Activated T-cell treated with anti-CD3 and anti-CD28 coated beads for 24 hours (primary cell): ENCODE results near the gene PGAM1.
A peak's percentile ranks its signal among the peaks of the same experiment; 100 is the strongest.
"Not testable (repeated sequence)": the region's sequence is repeated elsewhere in the genome, so short reads cannot be mapped to it uniquely, and the experiment has no call there.

Experiments
- DNase-seq: peaks from one replicate; pipeline ENCODE4 v3.0.0-alpha.2; 2020; ENCODE audit warnings: low read depth

Gene PGAM1

GRCh38 chr10:97459111-97459510, 33.1 kb downstream of the PGAM1 start:
- DNase-seq = no peak

- no peak for DNase-seq
These were observed 33.9 kb downstream of the PGAM1 start for GRCh38 chr10:97459933-97460332.

- no peak for DNase-seq
These were observed 36.3 kb downstream of the PGAM1 start for GRCh38 chr10:97462309-97462708.

GRCh38 chr10:97463363-97464132, 37.6 kb downstream of the PGAM1 start:
- peak; percentile 30 for DNase-seq

- no peak for DNase-seq
These were observed 38.2 kb downstream of the PGAM1 start for GRCh38 chr10:97464226-97464625.

- DNase-seq = no peak
These were observed 40.0 kb downstream of the PGAM1 start for GRCh38 chr10:97465982-97466381.

- no peak for DNase-seq
These were observed 40.8 kb downstream of the PGAM1 start for GRCh38 chr10:97466755-97467154.

GRCh38 chr10:97468162-97468561, 42.2 kb downstream of the PGAM1 start:
- no peak for DNase-seq

GRCh38 chr10:97468781-97469180, 42.8 kb downstream of the PGAM1 start:
- not testable (repeated sequence) for DNase-seq

- DNase-seq = no peak
These were observed 48.9 kb downstream of the PGAM1 start for GRCh38 chr10:97474918-97475317.

GRCh38 chr10:97475936-97476594, 50.1 kb downstream of the PGAM1 start:
- no peak for DNase-seq

- DNase-seq = not testable (repeated sequence)
These were observed 53.4 kb downstream of the PGAM1 start for GRCh38 chr10:97479410-97479809.

GRCh38 chr10:97479939-97480338, 53.9 kb downstream of the PGAM1 start:
- DNase-seq = no peak

GRCh38 chr10:97481071-97481470, 55.1 kb downstream of the PGAM1 start:
- no peak for DNase-seq

- no peak for DNase-seq
These were observed 56.4 kb downstream of the PGAM1 start for GRCh38 chr10:97482381-97482780.
